Body of pancreas (tissue), 4 donors: ENCODE measurements around the gene SMG1. TPM values are rescaled to one million over a fixed set of nuclear protein-coding genes. Genes with fewer than 3 reads are reported as not detected.
"Not testable (repeated sequence)": the region's sequence is repeated elsewhere in the genome, so short reads cannot be mapped to it uniquely, and the experiment has no call there.

Experiments used
- ATAC-seq: fragments of 150-250 bp; one replicate; pipeline ENCODE4 v1.9.1; 2016
- DNase-seq, 4 donors: peaks; one replicate each; pipeline ENCODE4 v3.0.0-alpha.2; 2019
- H3K27ac ChIP-seq, 4 donors: fragments of 200-600 bp; sonication (generic); 1 replicate in 3 of 4; 2 replicates in 1 of 4; pipeline versions ENCODE4 v1.5.1 to v1.6.1; 2016 to 2019; ENCODE audit warnings: mild to moderate bottlenecking in 1 of 4, mixed read lengths in 1 of 4, moderate library complexity in 1 of 4
- H3K27me3 ChIP-seq, 2 donors: fragments of 200-600 bp; sonication (generic); one replicate each; pipeline ENCODE4 v1.6.0; 2016; ENCODE audit warnings: mild to moderate bottlenecking in 1 of 2
- H3K36me3 ChIP-seq, 2 donors: fragments of 200-600 bp; sonication (generic); replicated peaks in 1 of 2; 2 replicates each; pipeline ENCODE4 v1.5.1; 2016; ENCODE audit warnings: low read depth in 2 of 2; ENCODE audit not compliant: insufficient read depth in 1 of 2
- H3K4me1 ChIP-seq: fragments of 200-600 bp; sonication (generic); one replicate; pipeline ENCODE4 v1.6.0; 2016
- H3K4me3 ChIP-seq, 2 donors: fragments of 200-600 bp; sonication (generic); 1 replicate in 1 of 2; 2 replicates in 1 of 2; pipeline ENCODE4 v1.5.1; 2016 to 2019
- H3K9me3 ChIP-seq, 3 donors: fragments of 200-600 bp; sonication (generic); 1 replicate in 2 of 3; 2 replicates in 1 of 3; pipeline ENCODE4 v1.5.1; 2016
- CTCF ChIP-seq, 7 experiments: fragments of 450-650 bp in 4 of 7; fragments of 200-600 bp in 3 of 7; sonication (generic) in 3 of 7; IDR thresholded peaks; one replicate each; pipeline ENCODE4 v1.5.1; 2016 to 2019; ENCODE audit warnings: antibody characterized with exemption in 7 of 7
- POLR2A ChIP-seq, 3 donors: fragments of 450-650 bp; IDR thresholded peaks; one replicate each; pipeline ENCODE4 v1.6.1; 2016; ENCODE audit warnings: antibody characterized with exemption in 3 of 3, mild to moderate bottlenecking in 2 of 3
- WGBS, 2 donors: methylation state at CpG; one replicate each; pipeline ENCODE4 v1.1.5; 2017; 5-methylcytosine and 5-hydroxymethylcytosine counted together
- intact Hi-C: fragments of 100-400 bp; cut with DNase I; formaldehyde crosslinking; loops from one replicate; pipeline ENCODE4 v1.15.1; 2023
- total RNA-seq, 2 donors: library from RNA; depleted of rRNA; stranded (reverse); fragments of >200 nt; gene quantifications; one replicate each; pipeline ENCODE4 v1.1.0, GENCODE V29; 2016

The SMG1 gene
- total RNA-seq, 2 donors from 2014 or later: 50.3 to 59.3 TPM

- H3K27me3 ChIP-seq: no peaks in the 10 kb centered on the region
- no peak for ATAC-seq
- no peak for DNase-seq
- no peak overlapping the region for H3K4me3 ChIP-seq
- H3K36me3 ChIP-seq: no peaks in the 10 kb centered on the region
- intact Hi-C loops: no loop called here
- no peak overlapping the region for H3K27ac ChIP-seq
- WGBS, 2 donors: 0 to 14% methylated on average over 1 of the region's 1 CpG
- no peaks in the 10 kb centered on the region for H3K9me3 ChIP-seq
- no peaks in the 10 kb centered on the region for H3K4me1 ChIP-seq
- TF ChIP-seq CTCF (IDR thresholded peaks at IDR 0.05): no peak
These were observed 7.3 kb upstream of the SMG1 start for GRCh38 chr16:18933501-18933900.

- H3K4me1 ChIP-seq: no peaks in the 10 kb centered on the region
- ATAC-seq (no peak), DNase-seq (no peak)
- H3K36me3 ChIP-seq: no peaks in the 10 kb centered on the region
- H3K4me3 ChIP-seq: no peak overlapping the region
- WGBS, 2 donors: 51 to 59% methylated on average over 5 of the region's 5 CpGs
- TF ChIP-seq CTCF (IDR thresholded peaks at IDR 0.05) (no peak), POLR2A (IDR thresholded peaks at IDR 0.05) (no peak)
- peak overlapping the region in 1 of 4 donors; percentile 55 for H3K27ac ChIP-seq
- H3K9me3 ChIP-seq: no peaks in the 10 kb centered on the region
- intact Hi-C loops: no loop called here
- H3K27me3 ChIP-seq: no peaks in the 10 kb centered on the region
These were observed 6.2 kb upstream of the SMG1 start for GRCh38 chr16:18932243-18932987.

GRCh38 chr16:18931756-18932155 is 5.5 kb upstream of the SMG1 start:
- intact Hi-C loops: no loop called here
- Histone ChIP-seq H3K9me3 (no peaks in the 10 kb centered on the region), H3K27ac (peak overlapping the region in 2 of 4 donors; percentile 54 to 55), H3K36me3 (no peaks in the 10 kb centered on the region), H3K4me1 (peaks cover 4% of the 10 kb centered on the region), H3K27me3 (no peaks in the 10 kb centered on the region), H3K4me3 (no peak overlapping the region)
- 34 to 40% methylated on average over 4 to 5 of the region's 5 CpGs for WGBS, 2 donors
- peak in 2 of 4 donors; percentile 6 to 7 for DNase-seq
- TF ChIP-seq CTCF (IDR thresholded peaks at IDR 0.05) (no peak), POLR2A (IDR thresholded peaks at IDR 0.05) (no peak)
- peak; percentile 30 for ATAC-seq

- H3K4me3 ChIP-seq, H3K36me3 ChIP-seq, intact Hi-C loops, H3K27ac ChIP-seq, H3K4me1 ChIP-seq, DNase-seq, ATAC-seq, H3K27me3 ChIP-seq, H3K9me3 ChIP-seq: not testable (repeated sequence)
- 76 to 83% methylated on average over 3 to 4 of the region's 4 CpGs for WGBS, 2 donors
These were observed 3.9 kb upstream of the SMG1 start for GRCh38 chr16:18930095-18930494.

GRCh38 chr16:18928073-18928472 is 1.9 kb upstream of the SMG1 start:
- DNase-seq, H3K27me3 ChIP-seq, H3K27ac ChIP-seq, H3K4me3 ChIP-seq, H3K9me3 ChIP-seq, intact Hi-C loops, H3K36me3 ChIP-seq, ATAC-seq: not testable (repeated sequence)
- 93 to 96% methylated on average over 7 of the region's 7 CpGs for WGBS, 2 donors
- peaks cover 14% of the 10 kb centered on the region for H3K4me1 ChIP-seq

GRCh38 chr16:18925215-18925985 is 808 bp downstream of the SMG1 start:
- peak overlapping the region; percentile 93 to 96 (median 94) for H3K27ac ChIP-seq
- H3K27me3 ChIP-seq, H3K36me3 ChIP-seq, intact Hi-C loops, H3K9me3 ChIP-seq: not testable (repeated sequence)
- peak overlapping the region; percentile 57 to 96 for H3K4me3 ChIP-seq
- ATAC-seq: peak; percentile 65
- H3K4me1 ChIP-seq: peaks cover 16% of the 10 kb centered on the region
- WGBS, 2 donors: 0% methylated on average over 17 to 40 of the region's 42 CpGs
- peak; percentile 38 to 64 (median 48) for DNase-seq

GRCh38 chr16:18923935-18924334 is 2.3 kb downstream of the SMG1 start:
- H3K36me3 ChIP-seq, H3K27me3 ChIP-seq, intact Hi-C loops, H3K4me3 ChIP-seq, ATAC-seq, DNase-seq, H3K9me3 ChIP-seq, H3K27ac ChIP-seq: not testable (repeated sequence)
- WGBS, 2 donors: 23 to 28% methylated on average over 5 of the region's 5 CpGs
- H3K4me1 ChIP-seq: peaks cover 16% of the 10 kb centered on the region

- ATAC-seq, DNase-seq, H3K9me3 ChIP-seq, intact Hi-C loops, H3K36me3 ChIP-seq, H3K27me3 ChIP-seq, H3K4me3 ChIP-seq, H3K27ac ChIP-seq: not testable (repeated sequence)
- 78 to 94% methylated on average over 6 to 7 of the region's 8 CpGs for WGBS, 2 donors
- peaks cover 16% of the 10 kb centered on the region for H3K4me1 ChIP-seq
These were observed 3.1 kb downstream of the SMG1 start for GRCh38 chr16:18923124-18923523.

- H3K4me1 ChIP-seq, H3K27ac ChIP-seq, intact Hi-C loops, H3K27me3 ChIP-seq, ATAC-seq, H3K9me3 ChIP-seq, DNase-seq, H3K36me3 ChIP-seq, H3K4me3 ChIP-seq: not testable (repeated sequence)
- WGBS, 2 donors: 66 to 72% methylated on average over 2 of the region's 2 CpGs
These were observed 16.6 kb downstream of the SMG1 start for GRCh38 chr16:18909585-18909984.
